PC-9 (cell line): Measurements from ENCODE around the gene PSMA6. TPM values are rescaled to one million over a fixed set of nuclear protein-coding genes. Genes with fewer than 3 reads are reported as not detected.
A peak's percentile ranks its signal among the peaks of the same experiment; 100 is the strongest.

ENCODE experiments used
- BruUV-seq: library from RNA; stranded (reverse); fragments of 400-500 nt; replicated peaks from 2 replicates; lab custom pipeline; 2021; lab: Mats Ljungman, UMichigan
- CTCF ChIA-PET: fragments of 300-600 bp; sonication (Branson Sonifier 250); formaldehyde crosslinking; loops from one replicate; lab custom pipeline; 2022; ENCODE audit warnings: antibody characterized with exemption; lab: Charles Lee
- POLR2A ChIA-PET: fragments of 300-600 bp; sonication (Branson Sonifier 250); formaldehyde crosslinking; loops from one replicate; lab custom pipeline; 2022; ENCODE audit warnings: antibody characterized with exemption; ENCODE audit not compliant: unreplicated experiment; lab: Charles Lee
- DNase-seq, 2 experiments: peaks; one replicate each; pipeline versions ENCODE4 v3.0.0 to v3.0.0-alpha.2; 2015 to 2022; ENCODE audit warnings: mixed read lengths in 1 of 2
- H2AFZ ChIP-seq: fragments of 200-600 bp; sonication (generic); 2 replicates; pipeline ENCODE4 v1.8.1; 2017; ENCODE audit warnings: antibody characterized with exemption
- H3F3A ChIP-seq: fragments of 200-600 bp; sonication (generic); 2 replicates; pipeline ENCODE4 v1.8.1; 2017; ENCODE audit warnings: antibody characterized with exemption, mild to moderate bottlenecking, low read depth; ENCODE audit not compliant: insufficient read depth
- H3K27ac ChIP-seq: fragments of 200-600 bp; sonication (generic); 2 replicates; pipeline ENCODE4 v1.6.1; 2016; ENCODE audit warnings: mixed run types
- H3K27me3 ChIP-seq: fragments of 200-600 bp; sonication (generic); 2 replicates; pipeline ENCODE4 v1.6.1; 2016; ENCODE audit warnings: low read depth, mixed run types; ENCODE audit not compliant: insufficient read depth
- H3K36me3 ChIP-seq: fragments of 200-600 bp; sonication (generic); 2 replicates; pipeline ENCODE4 v1.6.1; 2016; ENCODE audit warnings: low read depth, mixed run types
- H3K4me1 ChIP-seq: fragments of 200-600 bp; sonication (generic); replicated peaks from 2 replicates; pipeline ENCODE4 v1.6.1; 2016; ENCODE audit warnings: mixed run types; ENCODE audit not compliant: insufficient read depth
- H3K4me2 ChIP-seq: fragments of 200-600 bp; sonication (generic); 2 replicates; pipeline ENCODE4 v1.6.1; 2017; ENCODE audit warnings: mixed run types
- H3K4me3 ChIP-seq: fragments of 200-600 bp; sonication (generic); 2 replicates; pipeline ENCODE4 v1.6.1; 2016; ENCODE audit warnings: mixed run types
- H3K79me2 ChIP-seq: fragments of 200-600 bp; sonication (generic); 2 replicates; pipeline ENCODE4 v1.6.1; 2017; ENCODE audit warnings: low read depth, mixed run types
- H3K9me2 ChIP-seq: fragments of 200-600 bp; sonication (generic); 2 replicates; pipeline ENCODE4 v1.8.1; 2017; ENCODE audit warnings: mild to moderate bottlenecking; ENCODE audit not compliant: insufficient read depth
- H3K9me3 ChIP-seq: fragments of 200-600 bp; sonication (generic); 2 replicates; pipeline ENCODE4 v1.8.1; 2016; ENCODE audit warnings: low read depth; ENCODE audit not compliant: insufficient read depth
- H4K20me1 ChIP-seq: fragments of 200-600 bp; sonication (generic); 2 replicates; pipeline ENCODE4 v1.8.1; 2017; ENCODE audit not compliant: insufficient read depth
- EZH2 ChIP-seq: fragments of 200-600 bp; sonication (generic); IDR thresholded peaks from 2 replicates; pipeline ENCODE4 v1.8.0; 2017; ENCODE audit warnings: antibody characterized with exemption, low read depth
- intact Hi-C: fragments of 100-400 bp; cut with micrococcal nuclease; formaldehyde crosslinking; loops from one replicate; pipeline ENCODE4 v1.10.0; 2022; ENCODE audit not compliant: unreplicated experiment
- total RNA-seq: library from RNA; stranded (reverse); gene quantifications from 2 replicates; pipeline ENCODE4 v1.2.3, GENCODE V29; 2021
- TF ChIP-seq, protein P1 (sequence below): fragments of 200-600 bp; sonication (generic); conservative IDR thresholded peaks from 2 replicates; pipeline ENCODE4 v1.6.1; 2017; ENCODE audit warnings: mixed run types, antibody characterized with exemption, mild to moderate bottlenecking, moderate library complexity

The PSMA6 gene
- total RNA-seq, 1 experiment from 2014 or later, result 188 TPM

DNA sequence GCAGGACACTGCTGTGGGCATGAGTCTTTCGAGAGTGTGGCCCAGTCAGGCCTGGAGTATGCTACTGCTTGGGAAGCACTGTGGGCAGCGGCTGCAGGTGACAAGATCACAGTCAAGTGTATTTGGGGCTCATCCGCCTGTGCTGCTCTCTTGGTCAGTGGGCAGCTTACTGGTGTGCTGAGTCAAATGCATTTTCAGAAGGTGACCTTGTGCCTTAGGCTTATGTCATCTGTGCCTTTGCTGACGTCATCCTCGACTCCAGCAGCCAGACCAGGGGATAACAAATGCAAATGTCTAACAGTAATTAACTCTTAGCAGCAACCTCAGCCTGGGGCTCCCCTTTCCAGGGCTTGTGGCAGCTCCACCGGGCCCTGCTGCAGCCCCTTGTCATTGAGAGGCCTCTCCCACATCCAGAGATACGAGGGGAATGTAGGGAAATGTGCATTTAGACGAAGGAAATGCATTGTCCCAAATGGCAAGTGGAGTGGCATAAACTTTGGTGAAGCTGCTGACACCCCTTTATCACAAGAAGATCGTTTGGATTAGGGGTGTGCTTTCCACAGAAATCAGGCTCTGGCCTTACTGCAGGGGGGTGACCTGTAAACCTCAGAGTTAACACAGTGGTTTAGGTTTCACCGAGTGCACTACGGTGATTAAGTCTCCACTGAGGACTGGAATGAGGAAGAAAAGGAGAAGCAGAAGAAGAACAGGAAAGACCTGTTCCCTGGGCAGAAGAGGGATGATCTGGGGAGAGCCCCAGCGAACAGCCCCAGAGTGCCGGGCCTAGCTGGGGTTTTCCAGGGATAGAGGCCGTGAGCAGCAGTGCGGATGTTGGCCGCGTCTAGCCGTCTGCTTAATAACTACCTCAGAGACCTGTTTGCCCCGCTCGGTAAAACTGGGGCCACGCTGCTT lies 39.7 kb downstream of the PSMA6 start:
- no peaks in the 10 kb centered on the region for H3K9me3 ChIP-seq
- H4K20me1 ChIP-seq, result no peaks in the 10 kb centered on the region
- peak overlapping the region; percentile 92 for H3K27ac ChIP-seq
- no peaks in the 10 kb centered on the region for H3K36me3 ChIP-seq
- intact Hi-C loops, result loop anchor here (1.0 to 2.0 kb wide), 3 partner anchors 39 to 72 kb away; partner anchors contain the start of genes NFKBIA and PSMA6
- no peaks in the 10 kb centered on the region for H3K79me2 ChIP-seq
- H3K27me3 ChIP-seq, result no peaks in the 10 kb centered on the region
- POLR2A ChIA-PET, result interaction anchor here (0.7 to 1.0 kb wide), 3 partner anchors 62 to 73 kb away, joined by 3 to 14 read pairs (median 3); no protein-coding TSS in a partner anchor
- H2AFZ ChIP-seq, result peak overlapping the region; percentile 74; the same call in 1 of the 2 replicates
- no TSS peak for BruUV-seq
- TF ChIP-seq, protein P1, sequence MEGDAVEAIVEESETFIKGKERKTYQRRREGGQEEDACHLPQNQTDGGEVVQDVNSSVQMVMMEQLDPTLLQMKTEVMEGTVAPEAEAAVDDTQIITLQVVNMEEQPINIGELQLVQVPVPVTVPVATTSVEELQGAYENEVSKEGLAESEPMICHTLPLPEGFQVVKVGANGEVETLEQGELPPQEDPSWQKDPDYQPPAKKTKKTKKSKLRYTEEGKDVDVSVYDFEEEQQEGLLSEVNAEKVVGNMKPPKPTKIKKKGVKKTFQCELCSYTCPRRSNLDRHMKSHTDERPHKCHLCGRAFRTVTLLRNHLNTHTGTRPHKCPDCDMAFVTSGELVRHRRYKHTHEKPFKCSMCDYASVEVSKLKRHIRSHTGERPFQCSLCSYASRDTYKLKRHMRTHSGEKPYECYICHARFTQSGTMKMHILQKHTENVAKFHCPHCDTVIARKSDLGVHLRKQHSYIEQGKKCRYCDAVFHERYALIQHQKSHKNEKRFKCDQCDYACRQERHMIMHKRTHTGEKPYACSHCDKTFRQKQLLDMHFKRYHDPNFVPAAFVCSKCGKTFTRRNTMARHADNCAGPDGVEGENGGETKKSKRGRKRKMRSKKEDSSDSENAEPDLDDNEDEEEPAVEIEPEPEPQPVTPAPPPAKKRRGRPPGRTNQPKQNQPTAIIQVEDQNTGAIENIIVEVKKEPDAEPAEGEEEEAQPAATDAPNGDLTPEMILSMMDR, result no peak
- no peak for TF ChIP-seq EZH2
- peak overlapping the region; percentile 35; the same call in 1 of the 2 replicates for H3K4me3 ChIP-seq
- H3K9me2 ChIP-seq, result no peaks in the 10 kb centered on the region
- CTCF ChIA-PET, result no interaction called here
- peaks cover 66% of the 10 kb centered on the region for H3F3A ChIP-seq
- peak; percentile 80 to 94 for DNase-seq
- peaks cover 61% of the 10 kb centered on the region for H3K4me1 ChIP-seq
- peak overlapping the region; percentile 88 for H3K4me2 ChIP-seq

DNA sequence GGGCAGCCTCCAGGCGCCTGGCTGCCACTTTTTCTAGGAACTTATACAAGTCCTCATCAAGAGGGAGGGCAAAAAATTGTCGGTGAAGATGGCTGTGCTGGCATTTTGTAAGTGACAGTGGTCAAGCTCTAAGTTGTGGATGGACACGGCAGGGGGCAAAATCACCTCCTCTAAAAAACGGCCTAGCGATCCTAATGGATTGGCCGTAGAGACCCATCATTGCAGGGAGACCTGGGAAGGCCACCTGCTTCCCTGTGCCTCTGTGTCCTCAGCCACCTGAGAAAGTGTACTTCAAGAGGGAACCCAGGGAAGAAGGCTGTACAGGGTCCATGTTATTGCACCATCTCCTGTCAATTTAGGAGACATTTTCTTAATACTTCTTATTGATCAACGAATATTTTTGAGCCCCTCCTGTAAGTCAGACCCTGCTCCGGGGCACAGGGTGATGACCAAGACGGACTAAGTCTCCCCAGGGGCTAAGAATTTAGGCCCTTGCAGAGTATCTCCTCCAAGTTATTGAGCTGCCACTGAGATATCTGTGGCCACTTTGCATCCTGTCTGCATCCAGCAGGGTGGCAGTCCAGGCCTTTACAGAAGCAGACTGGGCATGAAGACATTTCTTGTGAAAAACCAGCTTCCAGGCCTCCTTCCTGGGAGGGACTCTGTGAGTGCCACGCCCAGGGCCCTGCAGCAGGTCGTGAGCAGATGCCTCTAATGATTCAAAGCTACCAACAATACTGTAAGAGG lies 40.5 kb downstream of the PSMA6 start:
- H4K20me1 ChIP-seq, result no peaks in the 10 kb centered on the region
- peaks cover 70% of the 10 kb centered on the region for H3K4me1 ChIP-seq
- peak; percentile 55 to 76 for DNase-seq
- ChIA-PET POLR2A (interaction anchor here (0.6 to 1.0 kb wide), 5 partner anchors 58 to 714 kb away, joined by 3 to 9 read pairs (median 3); no protein-coding TSS in a partner anchor), CTCF (no interaction called here)
- H3F3A ChIP-seq, result peaks cover 74% of the 10 kb centered on the region
- H3K4me2 ChIP-seq, result peak overlapping the region; percentile 88
- TF ChIP-seq EZH2, result no peak
- TF ChIP-seq, protein P1, result no peak
- no peaks in the 10 kb centered on the region for H3K79me2 ChIP-seq
- H2AFZ ChIP-seq, result peak overlapping the region; percentile 74; the same call in 1 of the 2 replicates
- H3K27ac ChIP-seq, result peak overlapping the region; percentile 92
- no peaks in the 10 kb centered on the region for H3K36me3 ChIP-seq
- H3K9me3 ChIP-seq, result no peaks in the 10 kb centered on the region
- TSS peak; percentile 76 for BruUV-seq
- no peaks in the 10 kb centered on the region for H3K9me2 ChIP-seq
- no peaks in the 10 kb centered on the region for H3K27me3 ChIP-seq
- H3K4me3 ChIP-seq, result peak overlapping the region; percentile 35; the same call in 1 of the 2 replicates
- intact Hi-C loops, result loop anchor here (1.0 to 2.0 kb wide), 3 partner anchors 40 to 72 kb away; partner anchors contain the start of genes NFKBIA and PSMA6

DNA sequence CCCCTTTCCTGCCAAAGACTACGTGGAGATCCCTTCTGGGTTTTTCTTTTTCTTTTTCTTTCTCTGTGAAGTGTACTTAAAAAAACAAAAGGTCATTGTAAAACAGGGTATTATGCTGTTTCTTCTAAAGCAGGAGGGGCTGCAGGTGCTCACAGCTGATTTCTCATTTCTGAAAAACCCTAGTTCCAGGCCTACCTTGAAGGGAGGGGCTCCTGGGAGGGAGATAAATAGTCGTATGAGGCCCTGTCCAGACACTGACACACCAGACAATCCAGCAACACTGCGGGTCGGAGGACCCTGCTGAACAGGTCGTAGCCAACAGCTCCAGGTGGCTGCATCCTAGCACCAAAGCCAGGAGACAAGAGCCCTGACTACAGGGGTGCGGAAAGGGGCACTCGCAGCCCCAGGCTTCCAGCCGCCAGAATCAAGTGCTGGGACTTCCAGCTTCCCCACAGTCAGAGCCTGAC lies 41.1 kb downstream of the PSMA6 start:
- intact Hi-C loops, result loop anchor here (2.0 kb wide), 1 partner anchor 40 kb away; the partner anchor contains the start of gene PSMA6
- Histone ChIP-seq H3K9me2 (no peaks in the 10 kb centered on the region), H3K79me2 (no peaks in the 10 kb centered on the region), H3K4me1 (peaks cover 76% of the 10 kb centered on the region), H3K4me3 (peak overlapping the region; percentile 35; the same call in 1 of the 2 replicates), H3K9me3 (no peaks in the 10 kb centered on the region), H3K27ac (peak overlapping the region; percentile 92), H4K20me1 (no peaks in the 10 kb centered on the region), H3K27me3 (no peaks in the 10 kb centered on the region), H3K36me3 (no peaks in the 10 kb centered on the region), H3F3A (peaks cover 80% of the 10 kb centered on the region), H2AFZ (no peak overlapping the region), H3K4me2 (peak overlapping the region; percentile 88)
- ChIA-PET POLR2A (interaction anchor here (0.8 kb wide), 2 partner anchors 58 to 70 kb away, joined by 3 to 5 read pairs; no protein-coding TSS in a partner anchor), CTCF (no interaction called here)
- DNase-seq, result no peak
- BruUV-seq, result no TSS peak
- no peak for TF ChIP-seq EZH2
